ENCODE data around the gene C1GALT1.
A peak's percentile ranks its signal among the peaks of the same experiment; 100 is the strongest.

Gene C1GALT1

GRCh38 chr7:7256731-7257274 lies 74.5 kb downstream of the C1GALT1 start:
- peak overlapping the region; percentile 32 for H3K4me3 ChIP-seq (ENCODE audit: low read depth, low read length, poor library complexity, severe bottlenecking)
- H4K20me1 ChIP-seq (ENCODE audit: insufficient read depth, low read length), result no peaks in the 10 kb centered on the region
- H3K9me3 ChIP-seq (ENCODE audit: low read length), result no peaks in the 10 kb centered on the region
- H3K36me3 ChIP-seq (ENCODE audit: insufficient read depth, low read length), result peaks cover 20% of the 10 kb centered on the region
- peak overlapping the region; percentile 67 for H3K4me2 ChIP-seq (ENCODE audit: low read length)
- H2AFZ ChIP-seq (ENCODE audit: low read length), result no peak overlapping the region
- no peak for TF ChIP-seq EZH2 (IDR thresholded peaks at IDR 0.05; ENCODE audit: borderline replicate concordance, low read length)
- no peak for TF ChIP-seq CTCF (IDR thresholded peaks at IDR 0.05; ENCODE audit: low read length)
- no peaks in the 10 kb centered on the region for H3K9me2 ChIP-seq (ENCODE audit: low read depth, low read length)
- no peaks in the 10 kb centered on the region for H3K79me2 ChIP-seq (ENCODE audit: insufficient read depth, low read length)
- peak overlapping the region; percentile 70 for H3K9ac ChIP-seq (ENCODE audit: low read length)
- H3K27me3 ChIP-seq (ENCODE audit: insufficient read depth, low read length), result no peaks in the 10 kb centered on the region
- H3F3A ChIP-seq (ENCODE audit: insufficient read depth, low read length), result peaks cover 11% of the 10 kb centered on the region; the same call in 1 of the 2 replicates
- H3K4me1 ChIP-seq (ENCODE audit: insufficient read depth, low read length, severe bottlenecking), result peaks cover 80% of the 10 kb centered on the region
- H3K27ac ChIP-seq (ENCODE audit: low read depth, low read length, poor library complexity, severe bottlenecking), result peak overlapping the region; percentile 99

GRCh38 chr7:7257899-7258692 lies 75.8 kb downstream of the C1GALT1 start:
- H3K9me2 ChIP-seq (ENCODE audit: low read depth, low read length), result no peaks in the 10 kb centered on the region
- H2AFZ ChIP-seq (ENCODE audit: low read length), result no peak overlapping the region
- peak overlapping the region; percentile 32 for H3K4me3 ChIP-seq (ENCODE audit: low read depth, low read length, poor library complexity, severe bottlenecking)
- H3F3A ChIP-seq (ENCODE audit: insufficient read depth, low read length), result peaks cover 11% of the 10 kb centered on the region; the same call in 1 of the 2 replicates
- H3K27ac ChIP-seq (ENCODE audit: low read depth, low read length, poor library complexity, severe bottlenecking), result peak overlapping the region; percentile 99
- TF ChIP-seq EZH2 (IDR thresholded peaks at IDR 0.05; ENCODE audit: borderline replicate concordance, low read length) (no peak), CTCF (IDR thresholded peaks at IDR 0.05; ENCODE audit: low read length) (no peak)
- H3K9ac ChIP-seq (ENCODE audit: low read length), result peak overlapping the region; percentile 70
- no peaks in the 10 kb centered on the region for H3K79me2 ChIP-seq (ENCODE audit: insufficient read depth, low read length)
- peak overlapping the region; percentile 67 for H3K4me2 ChIP-seq (ENCODE audit: low read length)
- peaks cover 68% of the 10 kb centered on the region for H3K4me1 ChIP-seq (ENCODE audit: insufficient read depth, low read length, severe bottlenecking)
- H4K20me1 ChIP-seq (ENCODE audit: insufficient read depth, low read length), result no peaks in the 10 kb centered on the region
- H3K36me3 ChIP-seq (ENCODE audit: insufficient read depth, low read length), result peaks cover 20% of the 10 kb centered on the region
- no peaks in the 10 kb centered on the region for H3K9me3 ChIP-seq (ENCODE audit: low read length)
- no peaks in the 10 kb centered on the region for H3K27me3 ChIP-seq (ENCODE audit: insufficient read depth, low read length)

- Histone ChIP-seq H3K9ac (ENCODE audit: low read length) (no peak overlapping the region), H3K4me3 (ENCODE audit: low read depth, low read length, poor library complexity, severe bottlenecking) (no peak overlapping the region), H3K9me3 (ENCODE audit: low read length) (no peaks in the 10 kb centered on the region), H3F3A (ENCODE audit: insufficient read depth, low read length) (peaks cover 11% of the 10 kb centered on the region; the same call in 1 of the 2 replicates), H3K4me2 (ENCODE audit: low read length) (no peak overlapping the region), H3K79me2 (ENCODE audit: insufficient read depth, low read length) (no peaks in the 10 kb centered on the region), H2AFZ (ENCODE audit: low read length) (no peak overlapping the region), H4K20me1 (ENCODE audit: insufficient read depth, low read length) (no peaks in the 10 kb centered on the region), H3K4me1 (ENCODE audit: insufficient read depth, low read length, severe bottlenecking) (peaks cover 57% of the 10 kb centered on the region), H3K36me3 (ENCODE audit: insufficient read depth, low read length) (peaks cover 10% of the 10 kb centered on the region; the same call in 1 of the 2 replicates), H3K27ac (ENCODE audit: low read depth, low read length, poor library complexity, severe bottlenecking) (no peak overlapping the region), H3K27me3 (ENCODE audit: insufficient read depth, low read length) (no peaks in the 10 kb centered on the region), H3K9me2 (ENCODE audit: low read depth, low read length) (no peaks in the 10 kb centered on the region)
- TF ChIP-seq EZH2 (IDR thresholded peaks at IDR 0.05; ENCODE audit: borderline replicate concordance, low read length), result no peak
- no peak for TF ChIP-seq CTCF (IDR thresholded peaks at IDR 0.05; ENCODE audit: low read length)
Observed at GRCh38 chr7:7261863-7262262, 79.5 kb downstream of the C1GALT1 start.

Measured in OCI-LY1 (cell line).